RWPE2 (cell line): Measurements from ENCODE around the gene IL23R.
"Not testable (repeated sequence)": the region's sequence is repeated elsewhere in the genome, so short reads cannot be mapped to it uniquely, and the experiment has no call there.

Source experiments
- ATAC-seq: fragments of 200-7000 bp; cut with Tn5 transposase; 3 replicates; pipeline ENCODE4 v1.9.1; 2021; ENCODE audit warnings: low read depth
- DNase-seq: peaks from one replicate; pipeline ENCODE4 v3.0.0-alpha.2; 2020; ENCODE audit warnings: low spot score
- H3K27ac ChIP-seq: fragments of 450-650 bp; 2 replicates; pipeline ENCODE4 v1.5.1; 2017; ENCODE audit warnings: mild to moderate bottlenecking; ENCODE audit not compliant: poor library complexity, severe bottlenecking
- H3K27me3 ChIP-seq: fragments of 250-450 bp; sonication (Bioruptor Pico); 2 replicates; pipeline ENCODE4 v1.5.1; 2021; ENCODE audit warnings: mild to moderate bottlenecking, moderate library complexity; ENCODE audit not compliant: insufficient read depth, poor library complexity, severe bottlenecking
- H3K36me3 ChIP-seq: fragments of 250-450 bp; sonication (Bioruptor Pico); 2 replicates; pipeline ENCODE4 v1.5.1; 2020; ENCODE audit warnings: low read depth, mild to moderate bottlenecking, moderate library complexity
- H3K4me1 ChIP-seq: fragments of 250-450 bp; sonication (Bioruptor Pico); 2 replicates; pipeline ENCODE4 v1.5.1; 2021; ENCODE audit warnings: mild to moderate bottlenecking, moderate library complexity; ENCODE audit not compliant: insufficient read depth, poor library complexity, severe bottlenecking
- H3K4me3 ChIP-seq: fragments of 250-450 bp; sonication (Bioruptor Pico); 2 replicates; pipeline ENCODE4 v1.5.1; 2021; ENCODE audit warnings: mild to moderate bottlenecking, moderate library complexity; ENCODE audit not compliant: severe bottlenecking
- H3K9me3 ChIP-seq: fragments of 250-450 bp; sonication (Bioruptor Pico); 2 replicates; pipeline ENCODE4 v1.5.1; 2021; ENCODE audit warnings: mild to moderate bottlenecking, moderate library complexity; ENCODE audit not compliant: severe bottlenecking
- TF ChIP-seq, protein P1 (sequence below): fragments of 450-650 bp; IDR thresholded peaks from one replicate; pipeline ENCODE4 v1.5.1; 2017; ENCODE audit warnings: mild to moderate bottlenecking, moderate library complexity; ENCODE audit not compliant: poor library complexity, severe bottlenecking

IL23R gene

DNA sequence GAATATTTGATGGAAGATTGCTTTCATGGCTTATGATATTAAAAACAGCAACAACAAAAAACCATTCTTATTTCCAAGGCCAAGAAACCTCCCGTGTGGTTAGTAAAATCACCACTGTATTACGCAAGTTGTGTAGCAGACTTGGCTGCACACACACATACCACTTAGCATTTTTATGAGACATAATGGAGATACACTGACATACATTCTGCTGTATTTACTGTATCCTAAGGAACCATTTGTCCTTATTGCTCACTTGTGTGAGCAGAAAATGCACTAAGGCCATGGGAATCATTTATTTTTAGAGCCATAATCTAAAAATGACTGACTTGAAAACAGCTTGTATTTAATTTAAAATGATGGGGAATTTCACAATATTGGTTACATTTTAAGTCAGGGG lies 30.9 kb upstream of the IL23R start:
- no peaks in the 10 kb centered on the region for H3K9me3 ChIP-seq
- TF ChIP-seq, protein P1, sequence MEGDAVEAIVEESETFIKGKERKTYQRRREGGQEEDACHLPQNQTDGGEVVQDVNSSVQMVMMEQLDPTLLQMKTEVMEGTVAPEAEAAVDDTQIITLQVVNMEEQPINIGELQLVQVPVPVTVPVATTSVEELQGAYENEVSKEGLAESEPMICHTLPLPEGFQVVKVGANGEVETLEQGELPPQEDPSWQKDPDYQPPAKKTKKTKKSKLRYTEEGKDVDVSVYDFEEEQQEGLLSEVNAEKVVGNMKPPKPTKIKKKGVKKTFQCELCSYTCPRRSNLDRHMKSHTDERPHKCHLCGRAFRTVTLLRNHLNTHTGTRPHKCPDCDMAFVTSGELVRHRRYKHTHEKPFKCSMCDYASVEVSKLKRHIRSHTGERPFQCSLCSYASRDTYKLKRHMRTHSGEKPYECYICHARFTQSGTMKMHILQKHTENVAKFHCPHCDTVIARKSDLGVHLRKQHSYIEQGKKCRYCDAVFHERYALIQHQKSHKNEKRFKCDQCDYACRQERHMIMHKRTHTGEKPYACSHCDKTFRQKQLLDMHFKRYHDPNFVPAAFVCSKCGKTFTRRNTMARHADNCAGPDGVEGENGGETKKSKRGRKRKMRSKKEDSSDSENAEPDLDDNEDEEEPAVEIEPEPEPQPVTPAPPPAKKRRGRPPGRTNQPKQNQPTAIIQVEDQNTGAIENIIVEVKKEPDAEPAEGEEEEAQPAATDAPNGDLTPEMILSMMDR, result no peak
- H3K27ac ChIP-seq, result no peak overlapping the region
- ATAC-seq (no peak), DNase-seq (no peak)
- H3K27me3 ChIP-seq, result no peaks in the 10 kb centered on the region
- no peaks in the 10 kb centered on the region for H3K36me3 ChIP-seq
- no peak overlapping the region for H3K4me3 ChIP-seq
- no peaks in the 10 kb centered on the region for H3K4me1 ChIP-seq

DNA sequence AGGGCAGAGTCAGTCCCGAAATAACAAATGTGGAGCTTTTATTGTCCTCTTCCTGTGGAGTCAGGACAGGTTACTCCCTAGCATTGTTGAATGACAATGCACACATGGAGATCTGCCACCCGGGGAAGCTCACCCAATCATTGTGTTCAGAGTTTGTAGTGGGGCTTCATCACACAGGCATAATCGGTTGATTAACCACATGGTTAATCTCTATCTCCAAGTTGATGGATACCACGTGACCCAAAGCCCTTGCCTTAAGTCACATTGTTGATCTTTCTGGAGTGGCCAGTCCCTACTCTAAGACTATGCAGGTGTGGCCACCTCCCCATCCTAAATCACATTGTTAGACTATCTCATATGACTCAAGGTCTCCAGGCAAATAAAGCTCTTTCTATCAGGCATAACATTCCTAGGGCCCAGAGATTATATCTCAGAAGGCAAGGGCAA lies 28.9 kb upstream of the IL23R start:
- Histone ChIP-seq H3K27me3 (no peaks in the 10 kb centered on the region), H3K9me3 (no peaks in the 10 kb centered on the region), H3K36me3 (no peaks in the 10 kb centered on the region), H3K4me1 (no peaks in the 10 kb centered on the region), H3K27ac (no peak overlapping the region), H3K4me3 (no peak overlapping the region)
- TF ChIP-seq, protein P1, result no peak
- ATAC-seq, result no peak
- no peak for DNase-seq

DNA sequence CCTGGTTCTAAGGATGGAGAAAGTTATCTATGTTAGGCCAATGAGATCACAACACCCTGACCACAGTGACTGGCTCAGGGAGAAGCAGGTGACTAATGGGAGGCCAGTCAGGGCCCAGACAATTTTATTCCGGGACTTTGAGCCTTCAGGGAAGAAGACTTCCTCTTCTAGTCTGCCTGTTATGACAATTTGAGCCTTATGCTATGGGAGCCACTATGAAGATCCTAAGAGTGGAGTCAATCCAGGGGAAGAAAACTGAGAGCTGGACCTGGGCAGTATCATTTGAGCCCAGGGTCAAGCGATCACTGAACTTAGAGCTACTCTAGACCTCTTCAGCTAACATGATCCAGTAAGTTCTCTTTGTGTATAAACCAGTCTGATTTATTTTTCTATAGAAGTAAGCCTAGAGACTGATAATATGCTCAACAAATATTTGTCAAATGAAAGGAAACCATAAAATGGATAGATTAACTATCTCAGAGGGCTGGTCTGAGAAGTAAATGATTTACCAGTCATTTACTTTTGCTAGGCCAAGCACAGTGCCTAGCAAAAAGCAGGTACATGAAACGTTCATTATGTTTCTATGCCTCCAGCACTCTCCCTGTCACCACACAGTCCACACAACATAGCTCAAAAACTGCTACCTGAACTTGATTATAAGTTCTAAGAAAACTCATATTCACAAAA lies 27.3 kb upstream of the IL23R start:
- no peaks in the 10 kb centered on the region for H3K9me3 ChIP-seq
- H3K4me1 ChIP-seq, result no peaks in the 10 kb centered on the region
- no peak overlapping the region for H3K27ac ChIP-seq
- no peaks in the 10 kb centered on the region for H3K27me3 ChIP-seq
- DNase-seq, result no peak
- TF ChIP-seq, protein P1, result no peak
- no peak overlapping the region for H3K4me3 ChIP-seq
- ATAC-seq, result no peak
- no peaks in the 10 kb centered on the region for H3K36me3 ChIP-seq

DNA sequence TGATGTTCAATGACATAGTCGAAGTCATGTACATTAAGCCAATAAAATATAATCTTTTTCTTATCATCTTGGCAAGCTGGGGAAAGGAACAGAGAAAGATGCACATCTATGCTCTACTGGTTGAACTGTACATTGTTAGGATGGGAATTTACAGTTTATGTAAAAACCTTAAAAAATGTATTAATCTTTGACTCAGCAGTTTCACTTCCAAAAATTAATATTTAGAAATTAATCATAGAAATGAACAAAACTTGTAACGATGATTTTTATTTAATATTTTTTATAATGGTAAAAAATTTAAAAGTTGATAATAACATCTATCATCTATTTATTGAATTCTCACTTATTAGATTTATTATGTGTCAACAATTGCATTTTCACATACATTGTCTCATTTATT lies 25.8 kb upstream of the IL23R start:
- no peaks in the 10 kb centered on the region for H3K36me3 ChIP-seq
- no peaks in the 10 kb centered on the region for H3K27me3 ChIP-seq
- H3K9me3 ChIP-seq, result no peaks in the 10 kb centered on the region
- DNase-seq (no peak), ATAC-seq (no peak)
- no peak overlapping the region for H3K4me3 ChIP-seq
- no peak overlapping the region for H3K27ac ChIP-seq
- TF ChIP-seq, protein P1, result no peak
- H3K4me1 ChIP-seq, result no peaks in the 10 kb centered on the region

DNA sequence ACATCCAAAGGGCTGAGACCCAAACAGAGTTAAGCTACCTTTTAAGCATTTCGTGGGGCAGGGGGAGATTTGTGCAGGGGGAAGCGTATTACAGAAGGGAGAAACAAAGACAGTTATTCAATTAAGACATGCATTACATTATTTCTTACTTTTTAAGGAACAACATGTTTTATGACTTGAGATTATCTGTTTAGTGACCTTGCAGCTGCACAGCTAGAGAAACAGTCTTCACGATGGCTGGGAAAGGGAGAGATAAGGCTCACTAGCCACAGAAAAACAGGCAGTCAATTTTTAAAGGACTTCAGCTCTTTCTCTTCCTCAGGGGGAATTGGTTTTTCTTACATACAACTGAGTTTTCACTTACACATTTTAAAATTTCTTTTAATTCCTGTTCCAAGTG lies 24.4 kb upstream of the IL23R start:
- not testable (repeated sequence) for ATAC-seq, H3K4me1 ChIP-seq, H3K27ac ChIP-seq, H3K4me3 ChIP-seq, DNase-seq, H3K27me3 ChIP-seq, H3K9me3 ChIP-seq, H3K36me3 ChIP-seq
